GM19023 (cell line): Measurements from ENCODE around the gene CFD.
"Not testable (repeated sequence)": the region's sequence is repeated elsewhere in the genome, so short reads cannot be mapped to it uniquely, and the experiment has no call there.

Source experiments
- ATAC-seq: cut with Tn5 transposase; IDR thresholded peaks from one replicate; pipeline ENCODE4 v1.9.1; 2021; ENCODE audit warnings: mild to moderate bottlenecking, moderate library complexity; ENCODE audit not compliant: unreplicated experiment

The CFD gene

GRCh38 chr19:858868-859843, at the start of gene CFD:
TSS of gene CFD (plus strand) at chr19:859664. CDS start at chr19:859690, 26 bp downstream.
- ATAC-seq, result no peak

- ATAC-seq, result no peak
Measured at GRCh38 chr19:810077-810855, 49.2 kb upstream of the CFD start.

GRCh38 chr19:810883-811489, 48.5 kb upstream of the CFD start:
- no peak for ATAC-seq

- ATAC-seq, result no peak
Measured at GRCh38 chr19:811506-812048, 47.9 kb upstream of the CFD start.

GRCh38 chr19:812049-812746, 47.3 kb upstream of the CFD start:
- no peak for ATAC-seq

GRCh38 chr19:812747-813218, 46.7 kb upstream of the CFD start:
- ATAC-seq, result no peak

GRCh38 chr19:813219-814151, 46.0 kb upstream of the CFD start:
- ATAC-seq, result no peak

- ATAC-seq, result no peak
Measured at GRCh38 chr19:814152-815078, 45.0 kb upstream of the CFD start.

GRCh38 chr19:815079-815774, 44.2 kb upstream of the CFD start:
- ATAC-seq, result no peak

- ATAC-seq, result no peak
Measured at GRCh38 chr19:815775-816499, 43.5 kb upstream of the CFD start.

GRCh38 chr19:816500-816857, 43.0 kb upstream of the CFD start:
- no peak for ATAC-seq

GRCh38 chr19:820212-820611, 39.3 kb upstream of the CFD start:
- not testable (repeated sequence) for ATAC-seq

GRCh38 chr19:821231-821824, 38.1 kb upstream of the CFD start:
- no peak for ATAC-seq

- ATAC-seq, result no peak
Measured at GRCh38 chr19:821825-822503, 37.5 kb upstream of the CFD start, which contains the start of gene PLPPR3. TSS of gene PLPPR3 (minus strand) at chr19:821955. CDS start at chr19:821559, 396 bp downstream.

GRCh38 chr19:823565-824121, 35.8 kb upstream of the CFD start:
- ATAC-seq, result no peak

GRCh38 chr19:824885-825284, 34.6 kb upstream of the CFD start:
- ATAC-seq, result no peak
